ENCODE measurements around the gene SCUBE1.

SCUBE1 gene

GRCh38 chr22:43243324-43243723, 99.8 kb downstream of the SCUBE1 start:
- Mint-ChIP-seq H3K4me1 (ENCODE audit: low read depth) (no peaks in the 10 kb centered on the region), H3K36me3 (no peaks in the 10 kb centered on the region), H3K9me3 (ENCODE audit: low read depth) (no peaks in the 10 kb centered on the region), H3K4me3 (no peak overlapping the region), H3K27ac (no peak overlapping the region), H3K27me3 (no peaks in the 10 kb centered on the region)

GRCh38 chr22:43242627-43243026, 100.5 kb downstream of the SCUBE1 start:
- H3K9me3 Mint-ChIP-seq (ENCODE audit: low read depth) = no peaks in the 10 kb centered on the region
- no peak overlapping the region for H3K4me3 Mint-ChIP-seq
- H3K27ac Mint-ChIP-seq = no peak overlapping the region
- H3K4me1 Mint-ChIP-seq (ENCODE audit: low read depth) = no peaks in the 10 kb centered on the region
- H3K36me3 Mint-ChIP-seq = no peaks in the 10 kb centered on the region
- H3K27me3 Mint-ChIP-seq = no peaks in the 10 kb centered on the region

- peaks cover under 1% of the 10 kb centered on the region for H3K27me3 Mint-ChIP-seq
- H3K36me3 Mint-ChIP-seq = no peaks in the 10 kb centered on the region
- no peaks in the 10 kb centered on the region for H3K9me3 Mint-ChIP-seq (ENCODE audit: low read depth)
- H3K27ac Mint-ChIP-seq = no peak overlapping the region
- H3K4me3 Mint-ChIP-seq = no peak overlapping the region
- H3K4me1 Mint-ChIP-seq (ENCODE audit: low read depth) = no peaks in the 10 kb centered on the region
Measured at GRCh38 chr22:43241699-43242386, 101.3 kb downstream of the SCUBE1 start.

- H3K4me3 Mint-ChIP-seq = no peak overlapping the region
- no peaks in the 10 kb centered on the region for H3K36me3 Mint-ChIP-seq
- no peaks in the 10 kb centered on the region for H3K9me3 Mint-ChIP-seq (ENCODE audit: low read depth)
- H3K27ac Mint-ChIP-seq = no peak overlapping the region
- peaks cover 2% of the 10 kb centered on the region for H3K27me3 Mint-ChIP-seq
- no peaks in the 10 kb centered on the region for H3K4me1 Mint-ChIP-seq (ENCODE audit: low read depth)
Measured at GRCh38 chr22:43241138-43241597, 102.0 kb downstream of the SCUBE1 start.

GRCh38 chr22:43240614-43241013, 102.6 kb downstream of the SCUBE1 start:
- Mint-ChIP-seq H3K4me1 (ENCODE audit: low read depth) (no peaks in the 10 kb centered on the region), H3K36me3 (no peaks in the 10 kb centered on the region), H3K9me3 (ENCODE audit: low read depth) (no peaks in the 10 kb centered on the region), H3K27ac (no peak overlapping the region), H3K4me3 (no peak overlapping the region), H3K27me3 (peaks cover 2% of the 10 kb centered on the region)

- Mint-ChIP-seq H3K4me3 (no peak overlapping the region), H3K36me3 (no peaks in the 10 kb centered on the region), H3K4me1 (ENCODE audit: low read depth) (no peaks in the 10 kb centered on the region), H3K27me3 (peaks cover 2% of the 10 kb centered on the region), H3K27ac (no peak overlapping the region), H3K9me3 (ENCODE audit: low read depth) (no peaks in the 10 kb centered on the region)
Measured at GRCh38 chr22:43239956-43240355, 103.2 kb downstream of the SCUBE1 start.

- H3K36me3 Mint-ChIP-seq = no peaks in the 10 kb centered on the region
- peaks cover 2% of the 10 kb centered on the region for H3K27me3 Mint-ChIP-seq
- no peaks in the 10 kb centered on the region for H3K4me1 Mint-ChIP-seq (ENCODE audit: low read depth)
- H3K27ac Mint-ChIP-seq = no peak overlapping the region
- H3K9me3 Mint-ChIP-seq (ENCODE audit: low read depth) = no peaks in the 10 kb centered on the region
- no peak overlapping the region for H3K4me3 Mint-ChIP-seq
Measured at GRCh38 chr22:43239193-43239780, 103.9 kb downstream of the SCUBE1 start.

- Mint-ChIP-seq H3K27me3 (peaks cover 2% of the 10 kb centered on the region), H3K9me3 (ENCODE audit: low read depth) (no peaks in the 10 kb centered on the region)
Measured at GRCh38 chr22:43238526-43239006, 104.6 kb downstream of the SCUBE1 start.

GRCh38 chr22:43237280-43237679, 105.9 kb downstream of the SCUBE1 start:
- Mint-ChIP-seq H3K27ac (no peak overlapping the region), H3K4me3 (no peak overlapping the region), H3K4me1 (ENCODE audit: low read depth) (no peaks in the 10 kb centered on the region), H3K9me3 (ENCODE audit: low read depth) (no peaks in the 10 kb centered on the region), H3K36me3 (no peaks in the 10 kb centered on the region), H3K27me3 (peaks cover 2% of the 10 kb centered on the region)

More at GRCh38 chr22:43238526-43239006, 104.6 kb downstream of the SCUBE1 start:
- Mint-ChIP-seq H3K27ac (no peak overlapping the region), H3K36me3 (no peaks in the 10 kb centered on the region), H3K4me3 (no peak overlapping the region), H3K4me1 (ENCODE audit: low read depth) (no peaks in the 10 kb centered on the region)

GRCh38 chr22:43236411-43237166, 106.6 kb downstream of the SCUBE1 start:
- Mint-ChIP-seq H3K4me3 (no peak overlapping the region), H3K27me3 (peaks cover 2% of the 10 kb centered on the region), H3K27ac (no peak overlapping the region), H3K36me3 (no peaks in the 10 kb centered on the region), H3K9me3 (ENCODE audit: low read depth) (no peaks in the 10 kb centered on the region), H3K4me1 (ENCODE audit: low read depth) (no peaks in the 10 kb centered on the region)

GRCh38 chr22:43235445-43236409, 107.4 kb downstream of the SCUBE1 start:
- no peak overlapping the region for H3K27ac Mint-ChIP-seq
- H3K4me3 Mint-ChIP-seq = no peak overlapping the region
- H3K9me3 Mint-ChIP-seq (ENCODE audit: low read depth) = no peaks in the 10 kb centered on the region
- peaks cover 4% of the 10 kb centered on the region for H3K27me3 Mint-ChIP-seq
- H3K4me1 Mint-ChIP-seq (ENCODE audit: low read depth) = peaks cover 3% of the 10 kb centered on the region
- no peaks in the 10 kb centered on the region for H3K36me3 Mint-ChIP-seq

GRCh38 chr22:43234264-43234988, 108.7 kb downstream of the SCUBE1 start:
- no peaks in the 10 kb centered on the region for H3K36me3 Mint-ChIP-seq
- no peak overlapping the region for H3K4me3 Mint-ChIP-seq
- H3K27ac Mint-ChIP-seq = no peak overlapping the region
- peaks cover 4% of the 10 kb centered on the region for H3K27me3 Mint-ChIP-seq
- no peaks in the 10 kb centered on the region for H3K9me3 Mint-ChIP-seq (ENCODE audit: low read depth)
- peaks cover 3% of the 10 kb centered on the region for H3K4me1 Mint-ChIP-seq (ENCODE audit: low read depth)

- Mint-ChIP-seq H3K27me3 (peaks cover 4% of the 10 kb centered on the region), H3K36me3 (no peaks in the 10 kb centered on the region), H3K9me3 (ENCODE audit: low read depth) (no peaks in the 10 kb centered on the region), H3K4me1 (ENCODE audit: low read depth) (peaks cover 3% of the 10 kb centered on the region), H3K27ac (no peak overlapping the region), H3K4me3 (no peak overlapping the region)
Measured at GRCh38 chr22:43233529-43233928, 109.6 kb downstream of the SCUBE1 start.

GRCh38 chr22:43232445-43232844, 110.7 kb downstream of the SCUBE1 start:
- Mint-ChIP-seq H3K4me3 (no peak overlapping the region), H3K27me3 (peaks cover 4% of the 10 kb centered on the region), H3K4me1 (ENCODE audit: low read depth) (peaks cover 3% of the 10 kb centered on the region), H3K9me3 (ENCODE audit: low read depth) (no peaks in the 10 kb centered on the region), H3K36me3 (no peaks in the 10 kb centered on the region), H3K27ac (no peak overlapping the region)

Measured in activated naive CD8-positive, alpha-beta T cell (primary cell).